Measurements from ENCODE around the gene ITPR1.

DNA sequence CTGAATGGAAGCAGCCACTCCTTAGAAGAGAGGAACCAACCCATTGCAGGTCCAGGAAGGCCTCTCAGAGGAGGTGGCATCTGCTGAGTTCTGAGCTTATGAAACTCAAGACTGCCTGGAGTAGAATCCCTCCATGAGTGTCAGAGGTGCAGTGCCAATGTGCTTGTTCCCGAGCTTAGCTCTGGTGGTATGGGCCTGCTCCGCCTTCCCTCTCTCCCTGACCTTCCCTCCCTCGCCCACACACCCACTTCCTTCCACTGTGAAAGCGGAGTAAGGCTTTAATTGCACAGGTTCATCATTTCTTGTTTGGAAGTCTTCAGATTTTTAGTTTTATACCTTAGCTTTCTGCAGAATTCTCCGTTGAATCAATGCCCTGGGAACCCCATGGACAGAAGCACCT lies 278.1 kb downstream of the ITPR1 start:
- TF ChIP-seq CTCF (IDR thresholded peaks at IDR 0.05), result no peak
- no peak for TF ChIP-seq POLR2A (IDR thresholded peaks at IDR 0.05)
